Left lobe of liver (tissue), 2 donors: Measurements from ENCODE around the gene CAMK1D. TPM values are rescaled to one million over a fixed set of nuclear protein-coding genes. Genes with fewer than 3 reads are reported as not detected.
A peak's percentile ranks its signal among the peaks of the same experiment; 100 is the strongest.
"Not testable (repeated sequence)": the region's sequence is repeated elsewhere in the genome, so short reads cannot be mapped to it uniquely, and the experiment has no call there.

ENCODE experiments used
- ATAC-seq: fragments of 200-7000 bp; cut with Tn5 transposase; one replicate; pipeline ENCODE4 v1.9.1; 2020; ENCODE audit warnings: mild to moderate bottlenecking, moderate library complexity
- DNase-seq: peaks from one replicate; pipeline ENCODE4 v3.0.0-alpha.2; 2020; ENCODE audit warnings: low spot score
- total RNA-seq: library from RNA; stranded (reverse); gene quantifications from one replicate; pipeline ENCODE4 v1.2.1, GENCODE V29; 2021
- donor health status: DM: no; HTN: no; CAD: no; lungs with moderate emphysema.
- donor health status: DM: no; HTN: yes; CAD: no.

Gene CAMK1D
- total RNA-seq, 1 donor from 2014 or later, result 8.1 TPM

- no peak for DNase-seq
- peak; percentile 68 for ATAC-seq
Observed at GRCh38 chr10:12420530-12421120, 71.3 kb downstream of the CAMK1D start.

GRCh38 chr10:12422189-12422588 lies 72.8 kb downstream of the CAMK1D start:
- ATAC-seq (no peak), DNase-seq (no peak)

DNA sequence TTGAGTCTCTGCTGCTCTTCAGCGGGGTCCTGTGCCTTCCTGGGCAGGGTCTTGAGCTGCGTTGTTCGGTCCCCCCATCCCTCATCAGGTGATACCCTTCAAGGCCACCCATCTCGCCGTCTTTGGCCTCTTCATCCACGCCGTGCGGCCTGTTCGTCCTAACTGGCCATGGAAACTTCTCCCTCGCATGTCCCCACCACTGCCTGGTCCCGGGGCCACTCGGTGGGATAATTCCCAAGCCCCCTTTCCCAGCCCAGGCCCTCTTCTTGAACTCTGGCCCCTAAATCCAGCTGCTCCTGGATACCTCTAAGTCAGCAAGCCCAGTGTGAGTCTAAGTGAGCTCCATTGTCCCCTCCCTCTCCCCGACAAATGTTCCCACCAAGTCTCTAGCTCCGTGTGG lies 74.5 kb downstream of the CAMK1D start:
- ATAC-seq, result no peak
- DNase-seq, result no peak

GRCh38 chr10:12427276-12427675 lies 77.9 kb downstream of the CAMK1D start:
- ATAC-seq (no peak), DNase-seq (no peak)

DNA sequence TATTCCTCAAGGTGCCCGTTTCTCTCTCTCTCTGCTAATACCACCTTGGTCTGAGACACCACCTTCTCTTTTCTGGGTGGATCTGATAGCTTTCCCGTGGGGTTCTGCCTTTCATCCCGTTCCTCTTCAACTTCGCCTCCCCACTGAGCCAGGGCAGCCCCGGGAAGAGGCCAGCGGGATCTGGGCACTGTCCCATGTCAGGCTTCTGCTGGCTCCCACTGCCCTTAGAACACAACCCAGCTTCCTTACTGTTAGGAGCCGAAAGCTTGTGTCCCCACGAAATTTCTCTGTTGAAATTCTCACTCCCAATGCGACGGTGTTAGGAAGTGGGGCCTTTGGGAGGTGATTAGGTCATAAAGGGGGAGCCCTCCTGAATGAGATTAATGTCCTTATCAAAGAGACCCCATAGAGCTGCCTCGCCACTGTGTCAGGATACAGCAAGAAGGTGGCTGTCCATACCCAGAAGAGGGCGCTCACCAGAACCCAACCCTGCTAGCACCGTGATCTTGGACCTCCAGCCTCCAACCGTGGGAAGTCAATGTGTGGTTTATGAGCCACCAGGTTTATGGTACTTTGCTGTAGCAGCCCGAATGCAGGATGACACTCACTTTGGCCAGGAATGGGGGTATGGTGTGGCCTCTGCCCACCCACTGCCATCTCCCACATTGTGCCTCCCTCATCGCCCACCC lies 79.2 kb downstream of the CAMK1D start:
- ATAC-seq (no peak), DNase-seq (no peak)

- ATAC-seq, result no peak
Observed at GRCh38 chr10:12430406-12430982, 81.1 kb downstream of the CAMK1D start.

DNA sequence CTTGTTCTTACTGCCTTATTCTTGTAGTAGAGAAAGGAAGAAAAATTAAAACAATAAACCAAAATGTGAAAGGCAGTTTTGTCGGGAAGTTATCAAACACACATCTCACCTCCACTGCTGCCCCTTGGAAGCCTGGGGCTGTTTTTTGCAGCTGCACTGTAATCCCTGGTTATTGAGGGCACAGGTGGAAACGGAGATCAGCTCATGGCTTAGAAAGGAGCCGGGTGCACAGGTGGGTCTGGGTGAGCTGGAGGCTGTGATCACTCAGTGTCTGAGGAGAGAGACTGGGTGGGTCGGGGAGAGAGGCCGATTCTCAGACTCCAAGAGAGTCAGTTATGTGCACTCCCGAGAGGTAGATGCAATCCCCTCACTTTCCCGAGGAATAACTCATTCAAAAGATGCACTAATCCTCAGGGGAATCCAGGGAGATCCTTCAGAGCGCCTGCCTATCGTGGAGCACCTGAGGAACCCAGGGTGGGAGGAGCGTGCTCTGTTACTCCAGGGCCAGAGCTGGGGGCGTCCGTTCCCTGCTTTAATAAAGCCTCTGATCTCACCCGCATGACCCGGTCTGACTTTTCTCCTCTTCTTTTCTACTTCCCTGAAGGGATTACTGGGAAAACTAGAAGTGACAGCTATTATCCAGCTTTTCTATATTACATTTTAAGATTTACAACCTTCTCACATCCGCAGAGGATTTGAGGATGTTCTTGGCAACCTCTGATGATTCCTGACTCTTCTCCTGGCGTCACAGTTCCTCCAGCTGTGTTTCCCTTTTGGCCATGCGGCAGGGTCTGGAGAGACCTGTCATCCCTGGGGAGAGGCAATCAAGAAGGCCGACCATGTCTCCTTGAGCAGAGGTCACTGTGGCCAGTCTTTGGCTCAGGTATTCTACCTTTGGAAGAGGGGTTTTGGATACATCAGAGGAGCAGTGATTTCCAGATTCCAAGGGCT lies 82.1 kb downstream of the CAMK1D start:
- no peak for ATAC-seq
- no peak for DNase-seq

More at GRCh38 chr10:12430406-12430982, 81.1 kb downstream of the CAMK1D start:
- DNase-seq, result no peak

- DNase-seq (no peak), ATAC-seq (peak; percentile 78)
Observed at GRCh38 chr10:12432402-12433189, 83.2 kb downstream of the CAMK1D start.

- DNase-seq (no peak), ATAC-seq (no peak)
Observed at GRCh38 chr10:12434277-12434676, 84.9 kb downstream of the CAMK1D start.

DNA sequence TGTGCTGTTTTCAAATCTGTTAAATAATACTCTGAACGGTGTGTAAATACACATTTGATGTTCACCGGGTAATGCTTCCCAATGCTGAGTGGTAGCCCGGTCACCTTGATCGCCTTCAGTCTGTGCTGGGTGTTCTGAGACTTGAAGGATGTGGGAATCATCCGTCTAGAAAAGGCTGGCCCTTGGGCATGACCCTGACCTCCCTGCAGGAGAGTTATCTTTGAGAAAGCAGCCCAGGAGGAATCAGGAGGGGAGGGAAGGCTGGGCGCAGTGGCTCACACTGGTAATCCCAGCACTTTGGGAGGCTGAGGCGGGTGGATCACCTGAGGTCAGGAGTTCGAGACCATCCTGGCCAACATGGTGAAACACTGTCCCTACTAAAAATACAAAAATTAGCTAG lies 85.3 kb downstream of the CAMK1D start:
- not testable (repeated sequence) for DNase-seq, ATAC-seq

DNA sequence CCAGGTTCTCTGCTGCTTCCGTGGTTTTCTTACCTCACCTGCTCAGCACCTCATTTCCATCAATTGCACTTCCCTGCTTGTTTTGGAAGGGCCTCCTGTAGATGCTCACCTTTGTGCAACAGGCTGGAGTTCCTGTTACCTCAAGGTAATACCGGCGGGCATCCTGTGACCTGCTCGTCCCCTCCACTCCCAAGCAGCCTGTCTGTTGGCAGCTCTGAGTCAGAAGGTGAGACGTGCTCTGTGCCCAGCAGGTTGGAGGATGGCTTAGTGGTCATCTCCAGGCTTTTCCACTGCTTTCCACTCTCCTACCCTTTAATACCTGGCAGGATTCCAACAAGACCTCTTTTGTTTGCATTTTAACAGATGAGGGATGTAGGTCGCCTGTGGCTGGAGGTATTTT lies 86.0 kb downstream of the CAMK1D start:
- no peak for DNase-seq
- no peak for ATAC-seq

DNA sequence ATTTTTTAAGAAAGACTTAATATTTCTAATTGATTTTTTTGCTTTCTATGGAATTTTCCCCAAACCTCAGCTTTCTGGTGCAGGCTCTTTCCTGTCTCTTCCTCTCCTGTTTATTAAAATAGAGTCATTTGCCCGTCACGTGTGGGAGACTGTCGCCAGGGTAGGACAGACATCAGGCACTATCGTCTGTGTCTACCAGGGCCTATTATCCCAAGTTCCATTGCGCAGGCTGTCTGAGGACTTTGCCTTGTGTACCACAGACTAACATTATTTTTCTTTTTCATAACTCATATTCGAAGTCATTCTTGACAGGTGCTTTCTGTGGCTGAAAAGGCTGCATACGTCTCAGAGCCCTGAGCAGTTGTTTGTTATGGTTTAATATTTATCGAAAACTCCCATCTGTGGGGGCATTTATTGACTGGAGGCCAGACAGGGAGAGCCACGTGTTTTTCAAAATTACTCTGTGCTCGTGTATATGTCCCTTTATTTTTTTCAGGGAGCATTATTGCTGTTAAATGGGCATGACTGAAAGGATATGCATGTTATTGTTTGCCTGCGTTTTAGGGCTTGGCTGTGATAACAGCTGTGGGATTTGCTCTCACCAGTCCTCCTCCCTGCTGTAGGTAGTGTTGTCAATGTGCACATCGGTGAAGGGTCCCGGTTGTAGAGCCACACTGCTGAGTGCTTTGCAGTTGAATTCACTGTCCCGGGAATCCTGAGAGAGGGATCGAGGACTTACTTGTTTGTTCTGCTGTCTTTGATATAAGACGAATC lies 89.8 kb downstream of the CAMK1D start:
- DNase-seq (no peak), ATAC-seq (peak; percentile 49)

DNA sequence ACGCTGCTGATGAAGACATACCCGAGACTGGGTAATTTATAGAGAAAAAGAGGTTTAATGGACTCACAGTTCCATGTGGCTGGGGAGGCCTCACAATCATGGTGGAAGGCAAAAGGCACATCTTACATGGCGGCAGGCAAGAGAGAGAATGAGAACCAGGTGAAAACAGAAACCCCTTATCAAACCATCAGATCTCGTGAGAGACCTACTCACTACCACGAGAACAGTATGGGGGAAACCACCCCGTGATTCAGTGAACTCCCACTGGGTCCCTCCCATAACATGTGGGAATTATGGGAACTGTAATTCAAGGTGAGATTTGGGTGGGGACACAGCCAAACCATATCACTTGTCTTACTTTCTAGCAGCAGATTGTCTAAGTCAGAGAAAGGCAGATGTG lies 90.4 kb downstream of the CAMK1D start:
- ATAC-seq, DNase-seq: not testable (repeated sequence)

DNA sequence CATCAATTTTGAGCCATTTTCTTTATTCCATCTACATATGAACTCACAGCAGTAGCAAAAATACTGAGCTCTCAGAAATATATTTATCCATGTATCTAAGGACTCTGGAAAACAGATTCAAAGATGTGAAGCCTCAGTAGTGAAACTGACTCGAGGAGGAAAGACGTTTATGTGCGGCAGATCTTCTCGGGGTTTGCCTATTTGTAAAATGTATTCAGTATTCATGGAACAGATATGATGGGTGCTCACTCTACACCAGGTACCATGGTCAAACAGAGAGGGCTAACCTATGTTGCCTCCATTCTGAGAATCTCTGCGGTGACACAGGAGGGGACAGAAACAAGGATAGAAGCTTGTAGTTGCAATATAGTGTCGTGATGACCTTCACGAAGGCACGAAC lies 93.7 kb downstream of the CAMK1D start:
- no peak for ATAC-seq
- DNase-seq, result no peak

DNA sequence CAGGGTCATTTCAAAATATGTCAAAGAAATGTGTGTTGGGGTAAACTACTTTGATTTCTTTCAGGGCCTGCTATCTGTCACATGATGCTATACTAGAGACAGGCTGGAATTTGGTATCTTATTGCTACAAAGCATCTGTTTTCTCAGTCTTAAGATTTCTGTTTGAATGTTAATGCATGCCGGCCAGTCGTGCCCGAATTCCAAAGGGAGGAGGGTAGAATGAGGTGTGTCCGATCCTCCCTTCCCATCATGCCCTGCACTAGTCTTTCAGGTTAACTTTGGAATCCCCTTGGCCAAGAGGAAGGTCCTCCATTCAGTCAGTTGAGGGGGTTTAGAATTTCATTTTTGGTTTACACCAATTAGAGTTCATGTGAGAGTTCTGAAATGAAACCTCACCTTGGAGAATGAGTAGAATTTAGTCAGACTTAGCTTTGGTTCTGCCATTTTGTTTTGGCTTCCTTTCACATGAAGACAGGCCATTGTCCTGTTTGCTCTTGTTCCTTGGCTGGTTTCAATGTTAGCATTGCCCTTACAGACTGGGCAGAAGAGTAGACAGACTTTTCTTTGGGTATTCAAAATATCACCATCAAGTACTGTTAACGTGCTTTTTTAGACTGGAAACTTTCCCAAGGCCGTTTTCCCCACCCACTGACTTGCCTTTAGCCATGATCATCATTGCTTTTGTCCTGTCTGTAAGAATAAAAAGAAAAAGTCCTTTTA lies 95.8 kb downstream of the CAMK1D start:
- DNase-seq (no peak), ATAC-seq (peak; percentile 16)

DNA sequence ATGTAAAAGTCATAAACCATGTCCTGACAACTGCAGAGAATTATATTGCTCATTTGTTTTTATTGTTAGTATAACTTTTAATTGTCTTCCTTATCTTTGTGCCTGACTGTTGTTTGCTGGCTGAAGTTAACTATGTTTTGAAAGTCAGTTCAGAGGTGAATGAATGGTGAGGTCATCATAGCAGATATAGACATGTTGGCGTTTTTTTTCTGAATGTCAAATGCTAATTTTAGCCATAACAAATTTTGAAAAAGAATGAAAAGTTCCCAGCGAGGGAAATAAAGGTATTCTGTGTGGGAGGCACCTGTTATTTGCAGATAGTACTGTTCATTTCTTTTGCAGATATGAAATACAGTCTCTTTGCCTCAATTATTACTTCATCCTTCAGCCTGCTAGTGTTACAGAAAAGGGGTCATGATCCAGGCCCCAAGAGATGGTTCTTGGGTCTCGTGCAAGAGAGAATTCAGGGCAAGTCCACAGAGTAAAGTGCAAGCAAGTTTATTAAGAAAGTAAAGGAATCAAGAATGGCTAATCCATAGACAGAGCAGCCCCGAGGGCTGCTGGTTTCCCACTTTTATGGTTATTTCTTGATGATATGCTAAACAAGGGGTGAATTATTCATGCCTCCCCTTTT lies 96.5 kb downstream of the CAMK1D start:
- DNase-seq (no peak), ATAC-seq (peak; percentile 64)

- DNase-seq (no peak), ATAC-seq (no peak)
Observed at GRCh38 chr10:12448340-12448728, 99.0 kb downstream of the CAMK1D start.

- no peak for DNase-seq
- peak; percentile 23 for ATAC-seq
Observed at GRCh38 chr10:12448729-12449391, 99.5 kb downstream of the CAMK1D start.
